GM19467 (cell line): ENCODE measurements around the gene PLEKHG4B.
"Not testable (repeated sequence)": the region's sequence is repeated elsewhere in the genome, so short reads cannot be mapped to it uniquely, and the experiment has no call there.

Source experiments
- ATAC-seq: cut with Tn5 transposase; IDR thresholded peaks from one replicate; pipeline ENCODE4 v1.9.1; 2021; ENCODE audit warnings: mild to moderate bottlenecking, moderate library complexity; ENCODE audit not compliant: unreplicated experiment

Gene PLEKHG4B

GRCh38 chr5:91556-92263 is at the start of gene PLEKHG4B:
PLEKHG4B (plus strand) TSS chr5:92168; CDS start chr5:92232, 64 bp downstream.
- no peak for ATAC-seq

GRCh38 chr5:42250-42649 is 49.7 kb upstream of the PLEKHG4B start:
- ATAC-seq = no peak

- ATAC-seq = no peak
These were observed 43.8 kb upstream of the PLEKHG4B start for GRCh38 chr5:48192-48591.

- ATAC-seq = not testable (repeated sequence)
These were observed 42.4 kb upstream of the PLEKHG4B start for GRCh38 chr5:49530-49929.

GRCh38 chr5:49953-50544 is 41.9 kb upstream of the PLEKHG4B start:
- no peak for ATAC-seq

GRCh38 chr5:50724-51499 is 41.1 kb upstream of the PLEKHG4B start:
- ATAC-seq = no peak

GRCh38 chr5:51500-51823 is 40.5 kb upstream of the PLEKHG4B start:
- no peak for ATAC-seq

GRCh38 chr5:53381-54174 is 38.4 kb upstream of the PLEKHG4B start:
- no peak for ATAC-seq

GRCh38 chr5:54175-54730 is 37.7 kb upstream of the PLEKHG4B start:
- no peak for ATAC-seq

- ATAC-seq = no peak
These were observed 36.9 kb upstream of the PLEKHG4B start for GRCh38 chr5:54876-55569.

- ATAC-seq = no peak
These were observed 35.2 kb upstream of the PLEKHG4B start for GRCh38 chr5:56561-57290.

- not testable (repeated sequence) for ATAC-seq
These were observed 31.7 kb upstream of the PLEKHG4B start for GRCh38 chr5:60250-60649.

- no peak for ATAC-seq
These were observed 21.5 kb upstream of the PLEKHG4B start for GRCh38 chr5:70440-70839.

GRCh38 chr5:72316-73180 is 19.4 kb upstream of the PLEKHG4B start:
- not testable (repeated sequence) for ATAC-seq

GRCh38 chr5:73181-73447 is 18.9 kb upstream of the PLEKHG4B start:
- not testable (repeated sequence) for ATAC-seq

GRCh38 chr5:73768-74502 is 18.0 kb upstream of the PLEKHG4B start:
- ATAC-seq = no peak

- ATAC-seq = no peak
These were observed 17.4 kb upstream of the PLEKHG4B start for GRCh38 chr5:74503-75109.
